HEK293T (cell line): Measurements from ENCODE around the gene WNK1.

Experiments
- CTBP1 ChIP-seq: fragments of 450-650 bp; IDR thresholded peaks from 2 replicates; pipeline ENCODE4 v1.6.1; 2016; ENCODE audit warnings: borderline replicate concordance
- FOXK2 ChIP-seq: fragments of 450-650 bp; IDR thresholded peaks from 2 replicates; pipeline ENCODE4 v1.6.1; 2016; ENCODE audit warnings: mild to moderate bottlenecking
- NFRKB ChIP-seq: fragments of 450-650 bp; IDR thresholded peaks from 2 replicates; pipeline ENCODE4 v1.6.1; 2016; ENCODE audit warnings: mild to moderate bottlenecking, moderate library complexity
- SUZ12 ChIP-seq: fragments of 450-650 bp; IDR thresholded peaks from 2 replicates; pipeline ENCODE4 v1.6.1; 2016; ENCODE audit warnings: mild to moderate bottlenecking

- TF ChIP-seq FOXK2 (no peak), SUZ12 (no peak), CTBP1 (no peak), NFRKB (no peak)
Observed at GRCh38 chr12:894226-894625, 141.8 kb downstream of the WNK1 start.
